IPS-NIHi7 (cell line): ENCODE results near the gene BRF1.
"Not testable (repeated sequence)": the region's sequence is repeated elsewhere in the genome, so short reads cannot be mapped to it uniquely, and the experiment has no call there.

Source experiments
- DNase-seq: peaks from one replicate; pipeline ENCODE4 v3.0.0; 2012; ENCODE audit warnings: mixed read lengths; ENCODE audit errors: extremely low spot score

The BRF1 gene

GRCh38 chr14:105290621-105291346 is 10.0 kb downstream of the BRF1 start:
- no peak for DNase-seq

GRCh38 chr14:105288936-105289335 is 11.9 kb downstream of the BRF1 start:
- not testable (repeated sequence) for DNase-seq

- peak; percentile 15 for DNase-seq
Observed at GRCh38 chr14:105287249-105288102, 13.3 kb downstream of the BRF1 start.

GRCh38 chr14:105286759-105287144 is 14.0 kb downstream of the BRF1 start:
- no peak for DNase-seq

GRCh38 chr14:105285174-105285573 is 15.6 kb downstream of the BRF1 start:
- no peak for DNase-seq

- no peak for DNase-seq
Observed at GRCh38 chr14:105283899-105284298, 16.9 kb downstream of the BRF1 start.

GRCh38 chr14:105283028-105283427 is 17.8 kb downstream of the BRF1 start:
- peak; percentile 68 for DNase-seq

GRCh38 chr14:105282098-105282725 is 18.6 kb downstream of the BRF1 start:
- no peak for DNase-seq

GRCh38 chr14:105281371-105282097 is 19.3 kb downstream of the BRF1 start:
- peak; percentile 74 for DNase-seq

GRCh38 chr14:105280525-105280924 is 20.3 kb downstream of the BRF1 start:
- no peak for DNase-seq

GRCh38 chr14:105279642-105280361 is 21.0 kb downstream of the BRF1 start:
- DNase-seq = no peak

- not testable (repeated sequence) for DNase-seq
Observed at GRCh38 chr14:105277448-105277847, 23.4 kb downstream of the BRF1 start.

GRCh38 chr14:105275267-105275946 is 25.4 kb downstream of the BRF1 start:
- no peak for DNase-seq

- DNase-seq = no peak
Observed at GRCh38 chr14:105274637-105275036, 26.2 kb downstream of the BRF1 start.

GRCh38 chr14:105273062-105273461 is 27.7 kb downstream of the BRF1 start:
- no peak for DNase-seq

GRCh38 chr14:105272623-105273022 is 28.2 kb downstream of the BRF1 start:
- no peak for DNase-seq

GRCh38 chr14:105271224-105271890 is 29.4 kb downstream of the BRF1 start:
- DNase-seq = no peak

- DNase-seq = no peak
Observed at GRCh38 chr14:105269405-105269804, 31.4 kb downstream of the BRF1 start.

GRCh38 chr14:105268736-105269354 is 32.0 kb downstream of the BRF1 start:
- no peak for DNase-seq
